Right lobe of liver (tissue), 4 donors: ENCODE results near the gene KIF19.
"Not testable (repeated sequence)": the region's sequence is repeated elsewhere in the genome, so short reads cannot be mapped to it uniquely, and the experiment has no call there.

Source experiments
- CTCF ChIP-seq, 4 donors: fragments of 200-600 bp in 3 of 4; fragments of 450-650 bp in 1 of 4; IDR thresholded peaks; one replicate each; pipeline versions ENCODE4 v1.5.1 to v1.8.0; 2016 to 2022; ENCODE audit warnings: antibody characterized with exemption in 4 of 4, mild to moderate bottlenecking in 2 of 4
- POLR2A ChIP-seq: fragments of 450-650 bp; IDR thresholded peaks from one replicate; pipeline ENCODE4 v1.6.1; 2017; ENCODE audit warnings: antibody characterized with exemption, mild to moderate bottlenecking
- donor health status: DM: no; HTN: no; CAD: no.
- donor health status: DM: no; HTN: no; CAD: no.
- donor health status: DM: no; HTN: yes; CAD: no.

- TF ChIP-seq CTCF (IDR thresholded peaks at IDR 0.05); POLR2A: not testable (repeated sequence)
Measured at GRCh38 chr17:74405311-74405710, 79.3 kb downstream of the KIF19 start.
